Measurements from ENCODE around the gene STAP2.
A peak's percentile ranks its signal among the peaks of the same experiment; 100 is the strongest.
"Not testable (repeated sequence)": the region's sequence is repeated elsewhere in the genome, so short reads cannot be mapped to it uniquely, and the experiment has no call there.

STAP2 gene

GRCh38 chr19:4295972-4296771, 42.5 kb downstream of the STAP2 start:
- peak in 2 of 3 experiments; percentile 84 to 95 for DNase-seq

- DNase-seq = no peak
These were observed 44.2 kb downstream of the STAP2 start for GRCh38 chr19:4294389-4294788.

- DNase-seq = no peak
These were observed 46.1 kb downstream of the STAP2 start for GRCh38 chr19:4292515-4292914.

- peak in 2 of 3 experiments; percentile 21 to 44 for DNase-seq
These were observed 47.4 kb downstream of the STAP2 start for GRCh38 chr19:4291184-4291732.

GRCh38 chr19:4288091-4288777, 50.4 kb downstream of the STAP2 start:
- DNase-seq = no peak

GRCh38 chr19:4286141-4286540, 52.5 kb downstream of the STAP2 start:
- DNase-seq = not testable (repeated sequence)

- no peak for DNase-seq
These were observed 53.7 kb downstream of the STAP2 start for GRCh38 chr19:4284974-4285373.

- DNase-seq = peak in 1 of 3 experiments; percentile 15
These were observed 54.3 kb downstream of the STAP2 start for GRCh38 chr19:4284176-4284958.

- DNase-seq = peak in 2 of 3 experiments; percentile 66 to 74
These were observed 58.9 kb downstream of the STAP2 start for GRCh38 chr19:4279530-4280422.

- no peak for DNase-seq
These were observed 59.4 kb downstream of the STAP2 start for GRCh38 chr19:4279267-4279529.

- peak in 2 of 3 experiments; percentile 74 to 88 for DNase-seq
These were observed 60.0 kb downstream of the STAP2 start, which contains the start of gene SHD for GRCh38 chr19:4278419-4279266. Gene SHD (plus strand): TSS chr19:4279266. CDS start chr19:4280064, 798 bp downstream.

- DNase-seq = peak in 2 of 3 experiments; percentile 50 to 65
These were observed 60.6 kb downstream of the STAP2 start for GRCh38 chr19:4278010-4278409.

GRCh38 chr19:4277191-4277696, 61.4 kb downstream of the STAP2 start:
- peak in 2 of 3 experiments; percentile 60 to 83 for DNase-seq

- not testable (repeated sequence) for DNase-seq
These were observed 64.3 kb downstream of the STAP2 start for GRCh38 chr19:4274321-4274686.
